Fibroblast of skin of left biceps (primary cell): ENCODE measurements around the gene KCNH3.

Experiments used
- DNase-seq, 2 experiments: peaks; one replicate each; pipeline ENCODE4 v3.0.0-alpha.2; 2013; ENCODE audit warnings: low read depth in 2 of 2

KCNH3 gene

DNA sequence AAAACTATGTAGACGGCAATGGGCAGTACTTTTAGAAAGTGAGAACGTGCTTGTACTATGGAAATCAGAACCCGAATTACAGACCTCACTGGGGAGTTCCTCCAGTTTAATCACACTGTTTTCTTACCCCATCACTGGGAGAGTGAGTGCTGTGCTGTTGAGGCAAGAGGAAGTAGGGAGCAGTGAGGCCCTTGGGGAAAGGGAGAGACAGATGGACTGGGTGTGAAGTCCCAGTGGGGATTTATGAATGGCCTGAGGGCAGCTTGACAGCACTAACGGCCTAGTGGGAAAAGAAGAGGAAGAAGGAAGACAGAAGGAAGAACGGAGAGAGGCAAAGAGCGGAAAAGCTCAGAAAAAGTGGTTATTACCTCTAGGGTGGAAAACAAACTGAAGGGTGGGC is 23.4 kb downstream of the KCNH3 start:
- no peak for DNase-seq

DNA sequence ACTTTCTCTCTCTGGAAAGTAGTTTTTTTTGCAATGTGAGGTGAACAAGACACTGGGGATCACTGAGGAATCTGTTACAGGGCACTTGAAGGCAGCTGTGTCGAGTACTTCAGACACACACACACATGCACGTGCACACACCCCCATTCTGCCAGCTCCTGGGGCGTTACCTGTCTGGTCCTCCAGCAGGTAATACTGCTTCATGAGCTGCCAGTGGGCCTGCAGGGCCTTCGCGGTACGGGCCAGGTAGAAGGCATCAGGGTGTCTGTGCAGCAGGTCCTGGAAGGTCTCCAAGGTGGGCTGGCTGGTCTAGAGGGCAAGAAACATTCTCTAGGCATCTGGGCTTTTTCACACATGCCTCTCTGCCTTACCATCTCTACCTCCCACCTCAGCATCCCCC is 24.0 kb downstream of the KCNH3 start:
- DNase-seq = no peak

DNA sequence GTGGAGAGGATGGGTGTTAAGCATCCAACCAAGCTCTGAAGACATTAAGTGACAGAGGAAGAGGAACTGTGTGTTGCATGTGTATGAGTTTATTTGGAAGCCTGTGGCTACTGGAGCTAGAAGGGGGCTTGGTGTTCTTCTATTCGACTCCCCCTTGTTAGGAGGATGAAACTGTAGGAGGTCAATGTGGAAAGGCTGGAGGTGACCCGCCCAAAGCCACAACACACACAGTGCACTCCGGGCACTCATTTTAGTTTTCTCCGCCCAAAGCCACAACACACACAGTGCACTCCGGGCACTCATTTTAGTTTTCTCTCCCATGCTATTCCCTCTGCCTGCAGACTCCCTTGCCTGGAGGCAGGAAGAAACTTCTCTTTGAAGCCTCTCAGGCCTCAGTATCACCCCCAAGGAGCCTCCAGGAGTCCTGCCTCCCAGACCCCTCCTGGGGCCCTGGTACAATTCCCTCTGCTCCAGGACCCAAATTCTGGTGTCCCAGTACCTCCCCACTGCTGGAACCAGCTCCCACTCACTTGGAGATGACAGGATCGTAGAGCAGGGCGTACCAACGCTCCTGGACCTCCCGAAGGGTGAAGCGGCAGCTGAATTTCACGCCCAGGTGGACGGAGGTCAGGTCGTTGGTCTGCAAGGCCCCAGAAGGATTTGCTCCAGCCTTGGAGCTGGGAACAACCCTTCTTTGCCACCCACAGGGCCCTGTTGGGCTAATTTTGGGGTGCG is 25.3 kb downstream of the KCNH3 start:
- DNase-seq = no peak

DNA sequence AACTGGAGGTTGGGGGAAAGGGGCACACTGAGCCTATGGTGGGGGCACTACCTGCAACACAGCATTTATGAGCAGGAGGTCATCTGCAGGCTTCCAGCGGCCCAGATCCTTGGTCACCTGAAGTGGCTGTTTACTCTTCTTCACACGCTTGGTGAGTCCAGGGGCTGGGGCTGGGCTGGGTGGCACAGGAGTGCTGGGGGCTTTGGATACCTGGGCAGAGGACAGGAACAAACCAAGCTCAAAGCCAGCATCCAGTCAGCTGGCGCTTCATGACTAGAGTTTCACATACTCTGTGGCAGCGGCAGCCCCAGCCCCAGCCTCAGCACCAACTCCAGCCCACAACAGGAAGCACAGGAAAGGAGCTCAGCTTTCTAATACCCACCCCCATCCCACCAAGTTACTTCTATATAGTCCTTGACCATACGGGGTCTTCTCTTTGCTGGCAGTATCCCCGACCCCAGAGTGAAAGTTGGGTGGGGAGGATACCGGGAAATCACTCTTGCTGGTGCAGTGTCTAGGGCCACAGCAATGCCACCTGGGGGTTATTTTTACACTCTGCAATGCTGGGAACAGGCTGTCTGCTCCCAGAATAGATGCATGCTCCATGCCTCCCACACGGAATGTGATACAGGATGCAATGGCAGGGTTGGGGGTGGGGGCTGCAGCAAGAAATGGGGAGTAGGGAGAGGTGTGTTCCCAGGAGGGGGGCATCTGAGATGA is 26.0 kb downstream of the KCNH3 start:
- DNase-seq = no peak

DNA sequence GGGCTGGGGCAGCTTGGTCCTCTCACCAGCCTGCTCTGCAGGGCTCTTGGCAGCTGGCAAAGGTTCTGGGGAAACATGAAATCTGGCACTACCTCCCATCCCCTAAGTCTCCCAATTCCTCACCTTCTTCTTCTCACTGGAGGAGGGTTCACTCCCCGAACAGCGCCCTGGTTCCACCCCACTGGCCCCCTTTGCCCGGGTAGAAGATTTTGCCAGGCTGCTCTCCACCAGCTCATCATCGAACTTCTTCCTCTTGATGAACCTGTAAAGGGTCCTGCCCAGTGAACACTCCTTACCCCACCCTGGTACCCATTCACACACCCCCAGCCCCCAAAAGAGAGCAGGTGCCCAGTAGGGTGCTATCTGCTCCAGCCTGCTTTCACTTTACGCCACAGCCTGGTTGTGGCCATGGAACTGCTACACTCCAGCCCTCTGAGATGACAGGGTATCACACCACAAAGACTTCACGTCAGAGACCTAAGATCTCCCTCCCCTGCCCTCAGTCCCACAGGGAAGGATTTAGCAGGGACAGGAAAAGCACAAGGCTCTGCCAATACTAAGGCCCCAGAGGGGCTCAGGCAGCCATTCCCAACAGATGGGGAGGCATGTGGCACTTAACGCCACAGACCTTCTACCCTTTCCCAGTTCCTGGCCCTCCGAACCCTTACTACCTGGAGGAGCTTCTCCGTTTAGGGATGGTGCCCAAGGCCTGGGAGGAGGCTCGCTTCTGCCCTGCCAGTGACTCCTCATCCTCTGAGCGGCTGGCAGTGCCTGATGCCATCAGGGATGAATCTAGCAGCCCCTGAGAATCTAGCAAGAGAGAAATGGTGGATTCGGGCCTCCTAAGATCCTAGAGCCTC is 26.8 kb downstream of the KCNH3 start:
- DNase-seq = no peak

DNA sequence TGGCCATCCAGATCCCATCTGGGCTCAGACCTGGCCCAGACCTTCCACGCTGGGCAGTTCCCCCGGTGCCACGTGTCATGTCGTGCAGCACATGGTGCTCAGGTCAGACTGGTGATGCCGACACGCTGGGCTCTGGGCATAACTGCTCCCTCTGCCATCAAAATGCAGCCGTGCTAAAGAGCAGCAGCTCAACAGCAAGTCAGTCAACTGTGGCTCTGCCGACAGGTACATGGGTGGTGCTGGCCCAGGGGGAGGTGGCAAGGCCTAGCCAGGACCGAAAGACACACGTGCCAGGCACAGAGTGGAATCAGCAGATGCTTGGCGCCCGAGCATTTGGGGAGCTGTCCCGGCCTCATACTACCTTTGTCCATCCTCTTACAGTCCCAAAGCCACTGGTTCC is 27.5 kb downstream of the KCNH3 start:
- no peak for DNase-seq

DNA sequence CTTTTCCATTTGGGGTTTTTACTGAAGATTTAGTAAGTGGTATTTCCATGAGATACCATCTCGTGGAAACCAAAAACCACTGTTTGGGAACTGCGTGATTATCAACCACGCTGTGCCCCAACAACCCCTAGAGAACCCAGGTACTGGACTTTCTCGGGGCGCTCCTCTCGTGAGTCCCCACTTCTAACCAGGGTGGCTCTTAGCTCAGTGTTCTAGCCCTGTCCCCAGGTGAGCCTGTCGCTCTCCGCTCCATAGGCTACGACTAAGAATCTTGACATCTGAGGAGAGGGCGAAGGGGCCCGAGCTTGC is 28.4 kb downstream of the KCNH3 start:
- DNase-seq = no peak

DNA sequence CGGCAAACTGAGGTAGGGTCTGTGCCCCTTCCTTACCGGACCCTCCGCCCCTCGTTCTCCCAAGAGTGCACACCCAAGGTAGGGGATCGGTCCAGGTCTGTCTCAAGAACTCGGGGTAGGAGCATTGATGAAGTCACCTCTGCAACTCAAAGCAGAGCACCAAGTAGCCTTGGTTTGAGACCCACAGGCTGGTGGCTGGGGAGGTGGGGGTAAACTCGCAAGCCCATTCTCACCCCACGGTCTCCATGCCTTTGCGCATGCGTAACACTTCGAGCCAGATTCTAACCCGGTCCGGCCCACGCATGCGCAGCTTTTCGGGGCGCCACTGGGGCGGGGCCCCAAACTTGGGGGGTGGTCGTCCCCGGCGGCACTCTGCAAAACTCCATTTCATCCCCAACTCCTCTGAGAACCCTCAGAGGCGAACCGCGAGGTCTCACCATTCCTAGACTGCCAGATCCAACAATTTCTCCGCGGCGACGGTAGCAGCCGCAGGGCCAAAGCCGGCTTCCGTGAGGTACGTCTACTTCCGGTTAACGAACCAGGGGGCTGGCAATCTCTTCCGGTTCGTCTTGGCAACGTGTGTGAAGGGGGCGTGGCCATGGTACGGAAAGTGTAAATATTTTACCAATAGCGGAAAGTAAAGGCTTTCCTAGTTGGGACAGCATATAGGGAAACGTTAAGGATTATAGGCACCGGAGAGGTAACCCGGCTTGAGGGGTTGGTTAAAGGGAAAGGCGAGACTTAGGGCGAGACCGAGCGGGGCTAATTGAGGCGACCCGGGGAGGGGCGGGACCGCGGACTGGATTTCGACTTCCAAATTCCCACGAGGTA is 29.0 kb downstream of the KCNH3 start, which contains the start of gene MCRS1:
TSS of gene MCRS1 (minus strand) at position 532 of the 831 bp plus-strand sequence. CDS start 1,411 bp downstream, outside the sequence.
- DNase-seq = peak; percentile 75 to 76

DNA sequence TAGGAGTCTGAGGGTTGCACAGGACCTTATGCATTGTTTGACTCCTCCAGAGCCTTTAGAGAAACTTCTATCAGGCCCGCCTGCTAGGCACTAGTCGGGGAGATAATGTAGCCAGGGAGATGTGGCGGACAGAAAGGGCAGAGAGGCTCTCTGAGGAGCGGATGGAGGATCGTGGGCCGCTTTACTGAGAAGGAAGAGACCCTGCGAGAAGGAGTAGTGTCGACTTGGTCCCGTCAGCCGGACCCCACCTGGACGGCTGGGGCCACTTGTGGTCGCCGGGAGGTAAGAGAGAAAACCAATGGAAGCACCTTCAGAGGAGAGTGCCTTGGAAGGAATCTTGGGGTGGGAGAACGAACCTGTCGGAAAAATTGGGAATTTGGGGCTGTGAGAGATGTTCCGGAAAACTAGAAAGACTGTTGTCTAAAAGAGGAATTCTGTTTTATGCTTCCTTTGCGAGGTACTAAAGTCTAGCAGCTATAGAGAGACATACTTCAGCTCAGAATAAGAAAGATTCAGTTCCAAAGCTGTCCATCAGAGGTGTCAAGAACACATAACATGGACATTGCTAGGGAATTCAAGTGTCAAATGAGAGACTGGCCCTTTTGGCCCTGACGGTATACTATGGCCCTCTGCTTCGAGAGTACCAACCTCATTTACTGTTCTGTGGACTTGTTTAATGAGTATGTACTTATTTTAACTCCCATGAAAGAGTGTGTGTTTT is 29.8 kb downstream of the KCNH3 start:
- DNase-seq = no peak

DNA sequence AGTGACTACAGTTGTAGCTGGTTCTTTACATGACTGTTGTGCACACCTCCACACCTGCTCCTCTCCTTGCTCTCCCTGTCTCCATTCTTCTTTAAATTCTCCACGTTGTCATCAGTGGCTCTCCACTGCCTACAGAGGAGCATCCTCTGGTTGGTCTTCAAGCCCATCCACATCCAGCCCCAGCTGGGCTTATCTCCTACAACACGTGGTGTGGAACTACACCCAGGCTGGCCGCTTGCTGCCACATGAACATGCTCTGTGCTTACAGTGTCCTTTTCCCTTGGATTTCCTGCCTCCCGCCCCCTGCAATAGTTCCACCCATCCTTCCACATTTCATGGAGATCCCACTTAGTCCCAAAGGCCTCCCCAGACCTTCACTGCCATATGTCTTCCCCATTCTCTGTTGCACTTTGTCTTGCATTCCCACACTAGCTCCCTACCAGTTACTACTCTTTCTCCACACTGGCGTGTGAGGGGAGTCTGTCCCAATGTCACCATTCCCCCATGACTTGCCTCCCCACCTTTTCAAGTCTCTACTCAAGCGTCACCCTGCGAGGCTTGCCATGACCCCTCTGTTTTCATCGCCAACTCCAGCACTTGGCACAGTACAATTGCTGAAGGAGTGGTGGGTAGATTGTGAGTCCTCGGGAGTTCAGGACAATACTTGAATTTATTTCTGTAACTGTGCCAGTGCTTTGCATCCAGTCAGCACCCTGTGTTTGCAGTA is 38.9 kb downstream of the KCNH3 start:
- DNase-seq = no peak

DNA sequence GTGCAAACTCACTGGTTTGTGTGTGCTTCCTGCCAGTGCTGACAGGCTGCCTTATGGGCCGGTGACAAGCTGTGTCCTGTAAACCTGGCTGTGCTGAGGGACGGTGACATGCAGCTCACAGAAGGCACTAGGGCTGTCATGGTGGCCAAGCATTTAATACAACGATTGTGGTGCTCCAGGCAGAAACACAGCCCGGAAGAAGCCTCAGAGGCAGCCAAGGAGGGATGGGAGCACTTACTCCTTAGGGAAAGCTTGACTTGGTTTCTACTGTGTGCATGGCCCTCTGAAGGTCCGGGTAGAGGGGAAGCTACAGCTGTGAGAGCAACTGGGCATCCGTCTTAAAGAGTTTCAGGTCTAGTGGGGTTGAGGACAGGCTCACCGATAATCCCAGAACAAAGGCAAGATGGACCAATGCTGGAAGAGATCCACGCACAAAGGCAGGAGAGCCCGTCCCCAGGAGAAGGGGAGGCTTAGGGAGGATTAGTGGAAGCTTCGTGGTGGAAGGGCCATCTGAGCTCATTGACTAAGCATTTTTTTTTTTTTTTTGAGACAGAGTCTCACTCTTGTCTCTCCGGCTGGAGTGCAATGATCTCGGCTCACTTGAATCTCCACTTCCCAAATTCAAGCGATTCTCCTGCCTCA is 39.8 kb downstream of the KCNH3 start:
- no peak for DNase-seq

DNA sequence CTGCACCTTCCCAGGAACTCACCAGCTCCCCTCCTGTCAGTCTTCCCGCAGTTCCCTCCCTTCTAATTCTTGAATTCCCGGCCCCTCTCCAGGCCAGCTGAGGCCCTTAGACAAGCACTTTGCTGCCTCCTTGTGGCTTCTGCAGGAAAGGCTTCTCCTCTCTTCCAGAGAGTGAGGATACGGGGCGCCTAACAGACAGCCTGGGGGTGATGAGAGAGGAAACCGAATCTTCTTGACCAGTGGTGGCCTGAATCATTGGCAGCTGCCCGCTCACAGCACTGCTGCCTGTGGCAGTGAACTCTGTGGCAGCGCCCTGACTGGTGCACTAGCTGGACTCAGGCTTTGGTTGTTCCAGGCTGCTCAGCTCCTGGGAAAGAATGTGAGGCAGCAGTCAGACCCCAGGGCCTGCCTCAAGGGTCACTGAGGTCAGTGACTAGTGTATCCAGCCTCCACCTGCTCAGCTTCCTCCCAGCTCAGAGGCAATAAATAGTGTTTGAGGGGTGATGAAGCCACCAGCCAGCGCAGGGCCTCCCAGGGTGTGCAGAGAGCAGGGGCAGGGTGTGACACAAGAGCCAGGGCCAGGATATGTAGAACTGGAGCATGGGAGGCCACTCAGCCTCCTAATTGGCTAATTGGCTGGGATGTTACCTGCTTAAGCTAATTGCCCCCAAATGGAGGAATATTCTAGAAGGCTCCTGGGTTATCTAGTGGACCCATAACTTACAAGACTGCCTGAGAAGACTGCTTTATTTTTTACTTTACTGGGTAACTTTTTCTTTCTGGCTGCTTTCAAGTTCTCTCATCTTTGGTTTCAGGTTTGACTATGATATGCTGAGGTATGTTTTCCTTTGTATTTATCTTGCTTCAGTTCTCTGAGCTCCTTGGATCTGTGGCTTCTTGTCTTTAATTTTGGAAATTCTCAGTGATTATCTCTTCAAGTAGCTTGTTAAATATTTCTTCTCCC is 42.0 kb downstream of the KCNH3 start:
- peak; percentile 19 to 30 for DNase-seq

DNA sequence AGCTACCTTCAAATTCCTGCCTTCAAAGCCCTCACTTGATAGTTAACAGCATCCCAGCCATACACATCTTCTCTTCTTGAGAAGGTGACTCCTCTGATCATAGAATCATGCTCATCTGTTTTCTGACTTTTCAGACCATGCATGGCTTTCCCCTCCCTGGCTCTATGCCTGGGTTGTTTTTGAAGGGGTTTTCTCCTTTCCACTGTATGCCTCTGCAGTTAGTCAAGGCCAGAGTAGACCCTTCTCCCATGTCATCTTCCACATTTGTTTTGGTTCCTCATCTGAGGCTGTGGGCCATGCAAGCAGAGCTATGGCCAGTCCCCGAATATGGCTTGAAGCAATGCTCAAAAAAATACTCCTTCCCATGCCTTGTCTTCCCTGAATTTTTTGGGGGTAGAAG is 43.4 kb downstream of the KCNH3 start:
- DNase-seq = no peak

DNA sequence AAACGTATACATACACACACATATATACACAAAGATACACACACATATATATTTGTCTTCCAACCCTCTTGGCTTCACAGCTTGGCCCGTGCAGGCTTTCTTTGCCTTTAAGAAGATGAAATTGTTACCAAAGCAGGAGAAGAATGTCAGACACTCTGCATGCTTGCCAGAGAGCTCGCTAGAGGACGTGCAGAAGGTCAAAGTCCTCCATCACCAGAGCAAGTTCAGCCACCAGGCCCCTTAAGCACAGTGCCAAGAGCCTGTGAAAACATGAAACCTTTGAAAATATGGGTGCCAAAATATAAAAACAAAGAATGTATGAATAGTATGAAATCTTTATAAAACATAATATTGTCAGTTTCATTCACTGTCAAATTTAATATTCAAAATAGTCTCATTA is 44.0 kb downstream of the KCNH3 start:
- DNase-seq = no peak

DNA sequence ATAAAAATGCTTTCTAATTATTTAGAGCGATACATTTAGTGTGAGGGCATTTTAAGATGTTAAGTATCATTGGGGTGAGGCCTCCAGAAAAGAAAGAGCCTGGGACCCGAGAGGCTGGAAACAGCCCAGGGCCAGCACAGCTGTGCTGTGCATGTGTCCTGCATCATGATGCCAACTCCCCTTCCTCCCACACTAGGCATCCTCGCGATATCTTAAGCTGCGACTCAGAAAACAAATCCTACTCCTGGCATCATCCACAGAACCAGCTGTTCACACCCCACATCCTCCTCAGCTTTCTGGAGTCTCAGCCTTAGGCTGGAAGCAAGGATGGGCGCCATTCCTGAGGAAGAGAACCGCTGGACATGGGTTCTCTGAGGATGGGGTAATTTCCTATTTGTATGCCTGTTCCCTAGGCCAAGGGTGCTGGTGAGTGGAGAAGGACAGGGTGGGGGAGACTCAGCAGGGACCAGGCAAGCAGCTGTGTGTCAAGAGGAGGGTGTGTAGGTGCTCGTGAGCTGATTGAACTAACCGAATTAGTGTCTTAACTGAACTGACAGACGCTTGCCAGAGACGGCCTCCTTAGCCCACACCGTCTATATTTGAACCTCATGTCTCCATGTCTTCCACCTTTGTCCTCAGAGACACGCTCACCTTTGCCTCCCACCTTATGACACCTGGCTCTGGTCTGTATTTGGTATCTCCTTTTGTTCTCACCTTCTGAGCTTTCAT is 44.7 kb downstream of the KCNH3 start:
- no peak for DNase-seq

DNA sequence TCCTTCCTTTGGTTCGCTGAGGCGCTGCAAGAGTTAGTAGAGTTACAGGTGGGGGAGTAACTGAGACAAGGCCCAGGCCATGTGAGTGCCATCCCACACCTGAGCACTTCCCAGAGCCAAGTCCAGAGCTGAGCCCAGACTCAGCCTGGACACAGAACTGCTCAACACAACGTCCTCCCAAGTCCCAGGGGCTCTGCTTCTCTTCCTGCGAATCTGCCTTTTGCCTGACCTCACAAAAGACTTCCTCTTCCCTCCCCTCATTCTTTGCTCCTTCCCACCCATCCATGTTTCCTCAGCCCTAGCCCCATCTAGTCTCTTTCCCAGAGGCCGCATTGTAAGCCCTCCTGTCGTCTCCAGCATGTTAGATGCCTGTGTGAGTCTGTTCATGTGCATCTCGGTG is 45.8 kb downstream of the KCNH3 start:
- no peak for DNase-seq

DNA sequence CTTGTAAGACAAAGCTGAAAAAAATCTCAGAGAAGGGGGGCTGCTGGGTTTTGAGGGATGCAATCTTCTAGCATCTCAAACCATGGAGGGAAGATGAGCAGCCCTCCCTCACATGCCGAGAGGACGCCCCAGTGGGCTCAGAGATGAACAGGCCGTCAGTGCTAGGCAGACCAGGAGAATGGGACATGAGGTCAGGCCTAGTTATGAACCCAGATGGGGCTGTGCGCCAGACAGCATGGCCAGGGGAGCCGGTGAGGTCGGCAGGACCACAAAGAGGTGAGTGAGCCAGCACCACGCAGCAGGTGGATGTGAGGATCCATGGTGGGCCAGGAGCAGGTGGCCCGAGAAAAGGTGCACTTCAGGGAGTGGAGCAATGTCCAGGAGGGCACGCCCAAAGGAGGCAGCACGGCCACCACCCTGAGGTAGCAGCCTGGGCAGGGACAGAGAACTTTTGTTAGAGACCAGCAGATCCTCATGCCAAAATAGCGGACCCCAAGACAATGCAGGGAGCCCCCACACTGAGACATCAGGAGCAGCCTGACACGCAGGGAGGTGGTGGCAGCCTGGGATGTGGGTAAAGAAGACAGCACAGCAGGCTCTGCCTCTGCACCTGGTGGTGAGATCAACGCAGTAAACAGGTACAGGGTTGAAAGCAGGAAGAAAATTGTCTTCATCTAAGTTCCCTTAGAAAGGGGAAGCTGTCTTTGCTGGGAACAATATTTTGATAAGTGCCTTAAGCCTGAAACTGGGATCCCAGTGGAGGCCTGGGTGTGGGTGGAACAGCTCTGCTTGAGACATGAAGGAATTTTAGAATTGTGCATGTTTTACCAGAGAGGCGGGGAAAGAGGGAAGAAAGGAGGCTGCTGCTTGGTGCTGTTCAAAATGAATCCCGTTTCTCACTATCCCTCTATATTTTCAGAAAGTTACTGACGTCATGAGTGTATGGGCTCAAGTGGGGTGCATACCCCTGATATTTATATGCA is 46.9 kb downstream of the KCNH3 start:
- DNase-seq = no peak
